SK-N-SH treated with all-trans-retinoic acid at 6 μM for 48 hours (cell line): ENCODE results near the gene LRRFIP1.

ENCODE experiments used
- ARNTL ChIP-seq: fragments of 450-650 bp; formaldehyde crosslinking; IDR thresholded peaks from 2 replicates; pipeline ENCODE4 v1.5.0; 2020; ENCODE audit warnings: low read depth, mild to moderate bottlenecking, moderate library complexity, borderline replicate concordance
- GLIS3 ChIP-seq: fragments of 250-450 bp; sonication (Bioruptor Pico); IDR thresholded peaks from 2 replicates; pipeline ENCODE4 v1.5.0; 2020; ENCODE audit warnings: mild to moderate bottlenecking, moderate library complexity
- PPARA ChIP-seq: fragments of 250-450 bp; sonication (Bioruptor Pico); IDR thresholded peaks from 2 replicates; pipeline ENCODE4 v1.5.0; 2020; ENCODE audit warnings: mild to moderate bottlenecking, borderline replicate concordance
- RARB ChIP-seq: fragments of 250-450 bp; sonication (Bioruptor Pico); IDR thresholded peaks from 2 replicates; pipeline ENCODE4 v1.8.0; 2021; ENCODE audit warnings: mild to moderate bottlenecking, moderate library complexity
- SNAI2 ChIP-seq: fragments of 250-450 bp; sonication (Bioruptor Pico); IDR thresholded peaks from 2 replicates; pipeline ENCODE4 v1.5.0; 2020; ENCODE audit warnings: mild to moderate bottlenecking, moderate library complexity
- TCF4 ChIP-seq: fragments of 250-450 bp; sonication (Bioruptor Pico); IDR thresholded peaks from 2 replicates; pipeline ENCODE4 v1.8.0; 2021; ENCODE audit warnings: mild to moderate bottlenecking, moderate library complexity, borderline replicate concordance
- ZFP3 ChIP-seq: fragments of 250-450 bp; sonication (Bioruptor Pico); IDR thresholded peaks from 2 replicates; pipeline ENCODE4 v1.5.0; 2020; ENCODE audit warnings: mild to moderate bottlenecking, moderate library complexity
- ZNF565 ChIP-seq: fragments of 450-650 bp; formaldehyde crosslinking; conservative IDR thresholded peaks from 2 replicates; pipeline ENCODE4 v1.5.0; 2020; ENCODE audit warnings: low read depth, mild to moderate bottlenecking, moderate library complexity
- ZNF70 ChIP-seq: fragments of 450-650 bp; formaldehyde crosslinking; IDR thresholded peaks from 2 replicates; pipeline ENCODE4 v1.5.0; 2020; ENCODE audit warnings: mild to moderate bottlenecking, moderate library complexity
- TF ChIP-seq, protein P1 (sequence below): fragments of 250-450 bp; sonication (Bioruptor Pico); IDR thresholded peaks from 2 replicates; pipeline ENCODE4 v1.5.1; 2020; ENCODE audit warnings: low read depth, mild to moderate bottlenecking, moderate library complexity

DNA sequence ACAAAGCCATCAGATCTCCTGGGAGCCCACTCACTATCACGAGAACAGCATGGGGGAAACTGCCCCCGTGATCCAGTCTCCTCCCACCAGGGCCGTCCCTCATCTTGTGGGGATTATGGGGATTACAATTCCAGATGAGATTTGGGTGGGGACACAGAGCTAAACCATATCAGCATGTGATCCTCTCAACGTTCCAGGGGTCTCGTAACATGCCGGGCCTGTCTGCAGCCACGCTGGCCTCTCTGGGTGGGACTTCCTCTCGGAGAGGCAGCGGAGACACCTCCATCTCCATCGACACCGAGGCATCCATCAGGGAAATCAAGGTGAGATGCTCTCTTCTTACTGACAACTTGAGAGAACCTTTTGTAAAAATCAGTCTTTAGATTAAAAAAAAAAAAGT lies 121.6 kb downstream of the LRRFIP1 start:
- TF ChIP-seq RARB (CRISPR knock-in tag) (no peak), PPARA (CRISPR knock-in tag) (no peak), ARNTL (CRISPR knock-in tag) (no peak), ZNF565 (CRISPR knock-in tag) (no peak), TCF4 (CRISPR knock-in tag) (no peak), GLIS3 (CRISPR knock-in tag) (no peak), SNAI2 (CRISPR knock-in tag) (no peak), ZNF70 (CRISPR knock-in tag) (no peak), ZFP3 (CRISPR knock-in tag) (no peak)
- TF ChIP-seq, protein P1, sequence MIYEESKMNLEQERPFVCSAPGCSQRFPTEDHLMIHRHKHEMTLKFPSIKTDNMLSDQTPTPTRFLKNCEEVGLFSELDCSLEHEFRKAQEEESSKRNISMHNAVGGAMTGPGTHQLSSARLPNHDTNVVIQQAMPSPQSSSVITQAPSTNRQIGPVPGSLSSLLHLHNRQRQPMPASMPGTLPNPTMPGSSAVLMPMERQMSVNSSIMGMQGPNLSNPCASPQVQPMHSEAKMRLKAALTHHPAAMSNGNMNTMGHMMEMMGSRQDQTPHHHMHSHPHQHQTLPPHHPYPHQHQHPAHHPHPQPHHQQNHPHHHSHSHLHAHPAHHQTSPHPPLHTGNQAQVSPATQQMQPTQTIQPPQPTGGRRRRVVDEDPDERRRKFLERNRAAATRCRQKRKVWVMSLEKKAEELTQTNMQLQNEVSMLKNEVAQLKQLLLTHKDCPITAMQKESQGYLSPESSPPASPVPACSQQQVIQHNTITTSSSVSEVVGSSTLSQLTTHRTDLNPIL = no peak
